ENCODE data around the gene CACNA1A.
A peak's percentile ranks its signal among the peaks of the same experiment; 100 is the strongest.
"Not testable (repeated sequence)": the region's sequence is repeated elsewhere in the genome, so short reads cannot be mapped to it uniquely, and the experiment has no call there.

Gene CACNA1A

GRCh38 chr19:13229246-13229645 lies 277.0 kb downstream of the CACNA1A start:
- no peak for DNase-seq (ENCODE audit: low spot score)

GRCh38 chr19:13228561-13228960 lies 277.7 kb downstream of the CACNA1A start:
- DNase-seq (ENCODE audit: low spot score) = peak; percentile 56

GRCh38 chr19:13226983-13227382 lies 279.3 kb downstream of the CACNA1A start:
- DNase-seq (ENCODE audit: low spot score) = no peak

DNA sequence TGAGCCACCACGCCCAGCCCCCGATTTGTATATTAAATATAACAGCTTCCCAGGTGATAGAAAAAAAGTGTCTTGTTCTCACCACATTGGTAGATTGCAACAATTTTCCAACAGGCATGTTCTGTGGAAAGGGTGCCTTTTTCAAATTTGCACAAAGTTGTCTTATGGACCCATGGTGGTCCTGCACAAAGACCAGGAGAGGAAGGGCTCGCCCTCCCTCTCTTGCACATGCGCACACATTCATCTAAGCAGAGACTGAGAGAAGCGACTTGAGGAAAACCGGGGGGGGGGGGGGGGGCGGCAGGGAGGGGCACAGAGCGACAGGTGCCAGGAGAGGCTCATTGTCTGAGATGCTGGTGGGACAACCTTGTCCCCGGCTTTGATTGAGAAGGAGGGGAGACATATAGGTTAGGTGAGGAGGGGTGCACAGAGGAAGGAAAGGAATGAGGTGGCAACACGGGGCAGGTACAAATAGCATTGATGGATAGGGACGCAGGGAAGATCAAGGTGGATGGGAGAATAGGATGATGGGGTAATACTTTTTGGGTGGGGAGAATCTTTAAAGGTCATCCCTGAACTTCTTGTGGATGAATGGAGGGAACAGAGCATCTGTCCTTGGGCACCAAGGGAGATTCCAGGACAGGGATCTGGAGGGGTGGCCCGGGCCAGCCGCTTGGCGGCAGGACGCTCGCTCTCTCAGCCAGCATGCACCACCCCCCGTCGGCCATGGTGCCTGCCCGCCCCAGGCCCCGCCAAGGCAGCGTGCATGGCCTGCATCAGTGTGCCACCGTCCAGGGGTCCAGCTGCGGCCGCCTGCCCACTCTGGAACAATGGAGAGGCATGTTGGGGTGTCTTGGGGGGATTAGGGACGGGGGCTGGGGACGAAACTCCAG lies 280.1 kb downstream of the CACNA1A start:
- DNase-seq (ENCODE audit: low spot score) = no peak

DNA sequence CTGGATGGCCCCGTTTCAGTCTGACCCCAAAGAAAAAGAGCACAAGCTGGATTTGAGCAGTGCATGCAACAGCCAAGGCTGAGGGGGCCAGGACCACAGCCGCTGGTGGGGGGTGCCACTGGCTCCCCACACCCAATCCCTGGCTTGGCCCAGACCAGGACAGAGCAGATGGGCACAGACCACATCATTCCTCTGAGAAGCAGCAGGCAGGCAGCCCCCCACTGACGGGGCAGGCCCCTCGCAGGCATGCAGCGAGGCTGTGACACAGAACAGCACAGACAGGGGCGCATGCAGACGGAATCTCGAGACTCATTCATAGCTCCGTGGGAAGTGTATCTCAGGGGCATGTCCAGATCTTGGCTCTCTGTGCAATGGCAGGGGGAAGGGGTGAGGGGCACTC lies 281.2 kb downstream of the CACNA1A start:
- DNase-seq (ENCODE audit: low spot score) = no peak

GRCh38 chr19:13220847-13221246 lies 285.4 kb downstream of the CACNA1A start:
- DNase-seq (ENCODE audit: low spot score) = no peak

DNA sequence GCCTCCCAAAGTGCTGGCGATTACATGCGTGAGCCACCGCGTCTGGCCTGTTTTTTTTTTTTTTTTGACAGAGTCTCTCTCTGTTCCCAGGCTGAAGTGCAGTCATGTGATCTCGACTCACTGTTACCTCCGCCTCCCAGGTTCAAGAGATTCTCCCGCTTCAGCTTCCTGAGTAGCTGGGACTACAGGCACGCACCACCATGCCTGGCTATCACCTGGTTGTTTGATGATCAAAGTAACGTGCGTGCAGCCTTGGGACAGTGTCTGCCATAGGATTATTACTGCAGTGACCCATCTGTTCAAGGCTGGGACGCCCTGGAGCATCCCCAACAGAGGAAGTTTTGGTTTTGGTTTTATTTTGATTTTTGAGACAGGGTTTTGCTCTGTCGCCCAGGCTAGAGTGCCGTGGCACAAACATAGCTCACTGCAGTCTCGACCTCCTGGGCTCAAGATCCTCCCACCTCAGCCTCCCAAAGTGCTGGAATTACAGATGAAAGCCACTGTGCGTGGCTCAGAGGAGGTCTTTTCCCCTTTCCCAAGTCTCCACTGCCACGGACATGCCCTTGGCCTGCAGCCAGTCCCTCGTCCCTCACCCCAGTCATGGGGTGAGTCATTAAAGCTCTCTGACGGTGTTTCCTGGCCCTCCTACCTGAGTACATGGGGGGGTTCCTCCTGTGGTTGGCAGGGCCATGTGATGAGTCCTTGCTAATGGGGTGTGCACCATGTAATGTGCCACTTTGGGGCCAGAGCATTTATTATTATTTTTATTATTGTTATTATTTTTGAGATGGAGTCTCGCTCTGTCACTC lies 290.5 kb downstream of the CACNA1A start:
- no peak for DNase-seq (ENCODE audit: low spot score)

GRCh38 chr19:13214036-13214730 lies 292.1 kb downstream of the CACNA1A start:
- DNase-seq (ENCODE audit: low spot score) = no peak

DNA sequence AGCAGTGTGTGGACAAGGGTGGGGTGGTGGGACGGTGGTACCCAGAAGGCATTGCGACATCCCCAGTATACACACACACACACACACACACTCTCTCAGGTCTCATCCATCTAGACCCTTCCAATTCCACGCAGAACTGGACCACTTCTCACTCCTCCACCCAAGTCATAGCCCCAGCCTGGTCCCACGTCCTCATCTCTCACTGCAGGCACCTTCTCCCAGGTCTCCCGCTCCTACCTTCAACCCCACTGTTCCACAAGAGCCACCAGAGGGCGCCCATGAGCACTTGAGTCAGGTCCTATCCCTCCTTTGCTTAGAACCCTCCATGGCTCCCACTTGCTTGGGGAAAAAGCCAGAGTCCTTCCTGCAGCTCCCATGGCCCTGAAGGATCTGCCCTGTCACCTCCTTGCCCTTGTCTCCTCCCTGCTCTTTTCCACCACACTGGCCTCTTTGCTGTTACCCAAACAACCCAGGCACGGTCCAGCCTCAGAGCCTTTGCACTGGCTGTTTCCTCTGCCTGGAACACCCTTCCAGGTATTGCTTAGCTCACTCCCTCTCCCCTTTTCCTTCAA lies 293.4 kb downstream of the CACNA1A start:
- no peak for DNase-seq (ENCODE audit: low spot score)

DNA sequence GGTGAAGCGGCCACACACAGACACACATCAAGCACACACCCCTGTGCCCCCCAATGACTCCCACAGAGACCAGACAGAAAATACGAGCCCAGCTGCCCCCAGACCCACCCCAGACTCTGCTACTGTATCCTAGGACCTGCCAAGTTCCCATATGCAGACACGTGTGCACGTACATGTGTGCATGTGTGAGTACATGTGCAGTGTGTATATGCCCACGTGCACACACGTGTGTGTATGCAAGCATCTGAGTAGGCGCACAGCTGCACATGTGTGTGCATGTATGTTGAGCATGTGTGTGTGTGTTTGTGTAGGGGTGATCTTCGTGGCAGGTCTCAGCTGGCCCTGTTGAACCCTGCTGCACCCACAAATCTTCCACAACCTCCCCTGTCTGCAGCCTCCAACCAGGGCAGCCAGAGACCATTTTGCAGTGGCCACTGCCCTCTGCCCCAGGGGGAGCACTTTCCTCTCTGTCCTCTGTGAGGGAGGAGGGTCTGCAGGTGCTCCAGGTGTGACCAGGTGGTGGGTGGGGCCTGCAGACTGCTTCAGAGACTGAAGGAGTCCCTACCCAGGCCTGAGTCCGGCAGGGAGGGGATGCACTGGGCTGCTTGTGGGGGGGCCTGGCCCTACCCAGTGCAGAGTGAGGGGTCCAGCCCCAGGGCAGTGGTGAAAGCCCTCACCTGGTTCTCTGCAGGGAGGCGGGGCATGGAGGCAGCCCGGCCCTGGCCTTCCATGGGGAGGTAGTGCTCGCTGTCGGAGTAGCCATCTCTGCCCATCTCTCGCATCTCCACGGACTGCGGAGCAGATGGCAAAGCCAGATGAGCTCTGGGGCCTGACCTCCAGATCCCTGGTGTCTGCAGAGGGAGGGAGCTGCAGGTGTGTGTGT lies 294.6 kb downstream of the CACNA1A start:
- no peak for DNase-seq (ENCODE audit: low spot score)

DNA sequence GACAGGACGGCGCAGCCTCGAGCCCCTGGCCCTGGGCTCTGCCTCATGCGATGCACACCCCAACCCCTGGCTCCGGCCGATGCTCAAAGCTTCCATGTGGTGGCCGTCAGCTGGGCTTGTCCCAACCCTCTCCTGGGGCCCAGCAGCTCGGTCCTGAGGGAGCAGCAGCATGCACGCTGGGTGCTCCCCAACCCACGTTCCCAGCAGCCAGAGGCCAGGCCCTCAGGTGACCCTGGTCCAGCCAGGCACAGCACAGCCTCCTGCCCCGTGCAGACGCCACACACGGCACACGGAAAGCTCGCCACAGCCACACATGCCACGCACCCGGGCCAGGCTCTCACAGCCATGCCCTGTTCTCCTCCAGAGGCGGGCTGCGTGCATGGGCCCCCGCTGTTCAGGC lies 295.3 kb downstream of the CACNA1A start:
- DNase-seq (ENCODE audit: low spot score) = no peak

GRCh38 chr19:13210339-13210775 lies 295.9 kb downstream of the CACNA1A start:
- DNase-seq (ENCODE audit: low spot score) = no peak

DNA sequence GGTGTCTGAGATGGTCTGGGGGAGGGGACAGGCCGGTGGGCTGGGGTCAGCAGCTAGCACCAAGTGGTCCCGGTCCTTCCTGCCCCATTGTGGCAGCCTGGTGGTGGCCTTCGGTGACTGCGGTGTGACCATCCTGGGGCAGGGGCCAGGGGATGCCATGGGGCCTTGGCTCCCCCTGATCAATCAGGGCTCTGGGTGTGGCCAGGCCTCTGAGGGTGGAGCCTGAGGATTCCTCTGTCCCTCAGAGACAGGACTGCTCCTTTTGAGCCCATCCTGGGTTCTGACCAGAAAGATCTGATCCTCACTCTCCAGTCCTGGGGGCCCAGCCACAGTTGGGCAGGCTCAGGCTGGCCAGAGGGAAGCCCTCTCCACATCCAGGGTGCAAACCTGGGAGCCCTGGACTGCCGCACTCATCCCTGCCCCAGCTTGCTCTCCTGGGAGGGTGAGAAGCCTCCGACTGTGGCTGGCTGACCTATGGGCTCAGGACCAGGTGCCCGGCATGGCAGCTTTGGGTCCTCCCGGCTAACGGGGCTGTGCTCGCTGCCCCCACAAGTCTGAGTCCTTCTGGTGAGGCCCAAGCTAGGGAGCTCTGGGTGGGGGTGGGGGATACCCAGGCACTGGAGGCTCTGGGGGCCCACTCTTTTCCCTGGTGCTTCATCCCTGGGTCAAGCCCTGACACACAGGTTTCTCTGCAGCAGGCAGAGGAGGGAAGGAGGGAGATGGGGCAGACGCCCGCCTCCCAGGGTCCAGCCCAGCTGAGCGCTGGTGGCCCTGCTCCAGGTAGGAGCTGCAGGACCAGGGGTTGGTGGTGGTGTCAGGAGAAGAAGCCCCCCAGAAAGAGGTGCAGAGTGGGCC lies 296.6 kb downstream of the CACNA1A start:
- DNase-seq (ENCODE audit: low spot score) = no peak

DNA sequence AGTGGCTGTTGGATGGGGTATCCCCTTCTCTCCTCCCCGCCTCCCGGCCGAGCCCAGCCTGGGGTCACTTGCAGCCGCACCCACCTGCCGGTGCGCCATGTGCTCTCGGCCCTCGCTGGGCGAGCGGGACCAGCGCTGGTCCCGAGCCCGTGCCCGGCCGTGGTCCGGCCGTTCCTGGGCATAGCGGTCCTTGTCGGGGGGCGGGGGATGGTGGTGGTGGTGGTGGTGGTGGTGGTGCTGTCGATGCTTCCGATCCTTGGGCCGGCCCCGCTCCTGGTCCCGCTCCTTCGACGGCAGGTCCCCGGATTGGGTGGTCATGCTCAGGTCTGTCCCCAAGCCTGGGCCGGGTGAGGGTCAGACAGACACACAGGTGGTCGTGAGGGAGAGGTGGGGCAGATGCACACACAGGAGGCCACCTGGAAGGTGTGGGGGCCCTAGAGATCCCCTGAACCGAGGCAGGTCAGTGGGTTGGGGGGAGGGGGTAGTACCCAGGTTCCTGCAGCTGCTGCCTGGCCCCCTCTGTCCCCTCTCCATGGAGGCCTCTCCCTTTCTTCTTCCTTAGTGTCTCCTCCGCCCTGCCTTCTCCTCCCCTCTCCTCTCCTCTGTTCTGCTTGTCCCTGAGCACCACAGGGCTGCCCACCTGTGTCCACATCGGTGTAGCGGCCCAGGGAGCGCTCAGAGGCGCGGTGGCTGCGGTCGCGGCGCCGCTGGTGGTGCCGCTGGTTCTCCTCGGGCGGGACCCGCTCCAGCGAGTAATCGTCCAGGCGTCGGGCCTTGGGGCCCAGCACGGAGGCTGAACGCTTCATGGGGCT lies 297.4 kb downstream of the CACNA1A start:
- DNase-seq (ENCODE audit: low spot score) = no peak

DNA sequence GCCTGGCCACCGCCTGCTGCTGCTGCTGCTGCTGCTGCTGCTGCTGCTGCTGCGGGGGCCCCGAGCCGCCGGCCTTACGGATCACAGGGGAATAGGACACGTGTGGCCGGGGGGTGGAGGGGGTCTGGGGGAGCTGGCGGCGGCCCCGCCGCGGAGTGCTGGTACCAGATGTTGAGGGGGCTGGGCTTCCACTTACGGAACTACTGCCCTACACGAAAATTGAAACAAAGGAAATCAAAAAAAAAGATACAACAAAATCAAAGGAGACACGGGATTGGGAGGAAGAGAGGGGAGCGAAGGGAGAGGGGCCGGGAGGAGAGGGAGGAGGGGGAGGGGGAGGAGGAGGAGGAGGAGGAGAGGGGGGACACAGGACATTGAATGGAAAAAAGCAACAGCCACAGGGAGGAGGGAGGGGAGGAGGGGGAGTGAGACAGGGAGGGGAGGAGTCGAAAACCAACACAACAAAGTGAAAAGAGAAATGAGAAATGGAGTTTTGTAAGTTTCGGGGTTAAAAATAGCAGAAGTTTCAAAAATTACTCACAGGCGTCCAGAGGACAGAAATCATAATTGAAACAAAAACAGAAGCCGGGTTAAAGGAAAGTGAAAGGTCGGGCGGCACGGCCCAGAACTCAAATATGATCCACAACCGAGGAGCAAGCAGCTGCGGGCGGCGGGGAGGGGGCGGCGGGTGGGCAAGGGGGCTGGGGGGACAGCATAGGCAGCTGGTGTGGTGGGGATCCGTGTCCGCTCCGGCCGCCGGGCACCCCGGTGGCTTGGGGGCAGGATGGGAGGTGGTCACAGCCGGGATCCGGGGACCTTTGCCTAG lies 298.2 kb downstream of the CACNA1A start:
- peak; percentile 40 for DNase-seq (ENCODE audit: low spot score)

DNA sequence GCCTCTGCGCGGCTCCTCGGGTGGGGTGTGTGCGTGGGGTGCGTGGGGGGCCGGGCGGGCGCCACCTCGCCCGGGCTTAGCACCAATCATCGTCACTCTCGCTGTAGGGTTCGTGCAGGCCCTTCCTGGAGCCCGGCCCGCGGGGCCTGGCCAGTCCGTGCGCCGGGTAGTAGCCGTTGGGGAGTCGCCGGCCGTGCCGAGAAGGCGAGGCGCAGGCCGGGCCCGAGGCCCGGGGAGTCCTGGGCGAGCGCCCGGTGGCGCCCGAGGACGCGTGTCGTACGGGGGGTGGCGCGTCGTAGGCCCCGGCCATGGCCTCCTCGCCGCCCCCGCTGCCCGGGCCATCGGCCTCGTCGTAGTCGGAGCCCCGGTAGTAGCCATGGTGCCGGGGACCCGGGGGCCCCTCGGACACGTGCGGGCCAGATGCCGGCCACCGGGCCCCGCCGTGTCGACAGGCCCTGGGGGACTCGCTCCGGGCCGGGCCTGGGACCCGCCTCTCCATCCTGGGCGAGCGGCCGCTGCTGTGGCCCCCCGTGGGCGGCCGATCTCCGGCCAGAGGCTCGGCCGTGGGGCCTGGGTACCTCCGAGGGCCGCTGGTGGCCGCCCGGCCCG lies 298.9 kb downstream of the CACNA1A start:
- DNase-seq (ENCODE audit: low spot score) = no peak

- DNase-seq (ENCODE audit: low spot score) = no peak
Observed at GRCh38 chr19:13206587-13206986, 299.7 kb downstream of the CACNA1A start.

DNA sequence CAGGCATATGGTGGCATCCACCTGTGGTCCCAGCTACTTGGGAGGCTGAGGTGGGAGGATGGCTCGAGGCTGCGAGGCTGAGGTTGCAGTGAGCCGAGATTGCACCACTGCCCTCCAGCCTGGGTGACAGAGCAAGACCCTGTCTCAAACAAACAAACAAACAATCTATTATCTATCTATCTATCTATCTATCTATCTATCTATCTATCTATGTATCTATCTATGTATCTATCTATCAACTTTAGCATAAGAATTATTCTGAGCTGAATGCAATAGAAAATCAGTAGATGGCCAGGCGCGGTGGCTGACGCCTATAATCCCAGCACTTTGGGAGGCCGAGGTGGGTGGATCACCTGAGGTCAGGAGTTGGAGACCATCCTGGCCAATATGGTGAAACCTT lies 304.2 kb downstream of the CACNA1A start:
- DNase-seq (ENCODE audit: low spot score) = not testable (repeated sequence)

All from COLO829 (cell line).